ENCODE measurements around the gene NADK. TPM values are rescaled to one million over a fixed set of nuclear protein-coding genes. Genes with fewer than 3 reads are reported as not detected.

The NADK gene
- total RNA-seq, 2 experiments from 2014 or later = 156 to 184 TPM

- TF ChIP-seq EZH2phosphoT487 (IDR thresholded peaks at IDR 0.05; ENCODE audit: borderline replicate concordance, low read depth, low read length) (no peak), CTCF (conservative IDR thresholded peaks at IDR 0.05; ENCODE audit: low read length) (no peak)
- peaks cover 55% of the 10 kb centered on the region for H3K36me3 ChIP-seq (ENCODE audit: insufficient read depth, low read length)
- ChIA-PET POLR2A (interaction anchor here (0.5 to 0.6 kb wide), 2 partner anchors 61 to 112 kb away, joined by 3 to 4 read pairs; no protein-coding TSS in a partner anchor), CTCF (ENCODE audit: unreplicated experiment) (interaction anchor here (0.6 kb wide), 1 partner anchor 348 kb away, joined by 3 read pairs; no protein-coding TSS in a partner anchor)
- intact Hi-C loops (cut with micrococcal nuclease; ENCODE audit: unreplicated experiment) = no loop called here
- H3K4me1 ChIP-seq (ENCODE audit: insufficient read depth, low read length, poor library complexity, severe bottlenecking) = peaks cover 44% of the 10 kb centered on the region
- H2AFZ ChIP-seq (ENCODE audit: low read length) = no peak overlapping the region
- no peak overlapping the region for H3K4me2 ChIP-seq (ENCODE audit: low read length)
- no peaks in the 10 kb centered on the region for H3K9me3 ChIP-seq (ENCODE audit: low read length)
- no peaks in the 10 kb centered on the region for H4K20me1 ChIP-seq (ENCODE audit: insufficient read depth, low read length)
- H3K4me3 ChIP-seq (ENCODE audit: low read depth, low read length, poor library complexity, severe bottlenecking) = no peak overlapping the region
- no peaks in the 10 kb centered on the region for H3K79me2 ChIP-seq (ENCODE audit: insufficient read depth, low read depth, low read length)
- no peak for DNase-seq (ENCODE audit: low spot score)
- H3K27ac ChIP-seq (ENCODE audit: low read depth, low read length, poor library complexity, severe bottlenecking) = peak overlapping the region; percentile 6
- H3K9me2 ChIP-seq (ENCODE audit: insufficient read depth, low read length) = no peaks in the 10 kb centered on the region
- no TSS peak for BruUV-seq (replicated peaks)
Observed at GRCh38 chr1:1784933-1785332, 6.7 kb upstream of the NADK start.

- ChIA-PET POLR2A (no interaction called here), CTCF (ENCODE audit: unreplicated experiment) (no interaction called here)
- Histone ChIP-seq H3K4me1 (ENCODE audit: insufficient read depth, low read length, poor library complexity, severe bottlenecking) (peaks cover 49% of the 10 kb centered on the region), H4K20me1 (ENCODE audit: insufficient read depth, low read length) (no peaks in the 10 kb centered on the region), H3K27ac (ENCODE audit: low read depth, low read length, poor library complexity, severe bottlenecking) (peak overlapping the region; percentile 96), H3K4me3 (ENCODE audit: low read depth, low read length, poor library complexity, severe bottlenecking) (peak overlapping the region; percentile 34), H3K79me2 (ENCODE audit: insufficient read depth, low read depth, low read length) (no peaks in the 10 kb centered on the region), H3K9me2 (ENCODE audit: insufficient read depth, low read length) (no peaks in the 10 kb centered on the region), H3K9me3 (ENCODE audit: low read length) (no peaks in the 10 kb centered on the region), H3K36me3 (ENCODE audit: insufficient read depth, low read length) (peaks cover 39% of the 10 kb centered on the region), H3K4me2 (ENCODE audit: low read length) (peak overlapping the region; percentile 92), H2AFZ (ENCODE audit: low read length) (no peak overlapping the region)
- DNase-seq (ENCODE audit: low spot score) = no peak
- TF ChIP-seq EZH2phosphoT487 (IDR thresholded peaks at IDR 0.05; ENCODE audit: borderline replicate concordance, low read depth, low read length) (no peak), CTCF (conservative IDR thresholded peaks at IDR 0.05; ENCODE audit: low read length) (no peak)
- intact Hi-C loops (cut with micrococcal nuclease; ENCODE audit: unreplicated experiment) = no loop called here
- no TSS peak for BruUV-seq (replicated peaks)
Observed at GRCh38 chr1:1783320-1783719, 5.0 kb upstream of the NADK start.

GRCh38 chr1:1782399-1783221, 4.3 kb upstream of the NADK start:
- Histone ChIP-seq H3K79me2 (ENCODE audit: insufficient read depth, low read depth, low read length) (peaks cover 5% of the 10 kb centered on the region), H4K20me1 (ENCODE audit: insufficient read depth, low read length) (no peaks in the 10 kb centered on the region), H3K27ac (ENCODE audit: low read depth, low read length, poor library complexity, severe bottlenecking) (peak overlapping the region; percentile 96), H3K4me1 (ENCODE audit: insufficient read depth, low read length, poor library complexity, severe bottlenecking) (peaks cover 49% of the 10 kb centered on the region), H3K4me2 (ENCODE audit: low read length) (peak overlapping the region; percentile 92), H3K9me2 (ENCODE audit: insufficient read depth, low read length) (no peaks in the 10 kb centered on the region), H3K9me3 (ENCODE audit: low read length) (no peaks in the 10 kb centered on the region), H3K4me3 (ENCODE audit: low read depth, low read length, poor library complexity, severe bottlenecking) (peak overlapping the region; percentile 34), H2AFZ (ENCODE audit: low read length) (no peak overlapping the region; the same call in 1 of the 2 replicates), H3K36me3 (ENCODE audit: insufficient read depth, low read length) (peaks cover 36% of the 10 kb centered on the region)
- ChIA-PET CTCF (ENCODE audit: unreplicated experiment) (no interaction called here), POLR2A (no interaction called here)
- intact Hi-C loops (cut with micrococcal nuclease; ENCODE audit: unreplicated experiment) = no loop called here
- no TSS peak for BruUV-seq (replicated peaks)
- DNase-seq (ENCODE audit: low spot score) = peak; percentile 60
- TF ChIP-seq CTCF (conservative IDR thresholded peaks at IDR 0.05; ENCODE audit: low read length) (no peak), EZH2phosphoT487 (IDR thresholded peaks at IDR 0.05; ENCODE audit: borderline replicate concordance, low read depth, low read length) (no peak)

All from OCI-LY7 (cell line).